GM23248 (cell line): ENCODE data around the gene SLC4A3. TPM values are rescaled to one million over a fixed set of nuclear protein-coding genes. Genes with fewer than 3 reads are reported as not detected.

Experiments
- DNase-seq: peaks from one replicate; pipeline ENCODE4 v3.0.0-alpha.2; 2015
- H2AFZ ChIP-seq: fragments of 200-600 bp; sonication (generic); 2 replicates; pipeline ENCODE4 v1.6.1; 2016; ENCODE audit warnings: antibody characterized with exemption
- H3F3A ChIP-seq: fragments of 200-600 bp; sonication (generic); 2 replicates; pipeline ENCODE4 v1.6.1; 2016; ENCODE audit warnings: mild to moderate bottlenecking, antibody characterized with exemption, mixed run types; ENCODE audit not compliant: insufficient read depth
- H3K27ac ChIP-seq: fragments of 200-600 bp; sonication (generic); 2 replicates; pipeline ENCODE4 v1.5.1; 2016; ENCODE audit warnings: mild to moderate bottlenecking
- H3K27me3 ChIP-seq: fragments of 200-600 bp; sonication (generic); replicated peaks from 2 replicates; pipeline ENCODE4 v1.6.1; 2016; ENCODE audit warnings: mild to moderate bottlenecking; ENCODE audit not compliant: insufficient read depth
- H3K36me3 ChIP-seq: fragments of 200-600 bp; sonication (generic); 2 replicates; pipeline ENCODE4 v1.6.1; 2016; ENCODE audit warnings: low read depth, mild to moderate bottlenecking
- H3K4me1 ChIP-seq: fragments of 200-600 bp; sonication (generic); 2 replicates; pipeline ENCODE4 v1.6.1; 2016; ENCODE audit warnings: mild to moderate bottlenecking; ENCODE audit not compliant: insufficient read depth
- H3K4me2 ChIP-seq: fragments of 200-600 bp; sonication (generic); one replicate; pipeline ENCODE4 v1.6.1; 2016; ENCODE audit warnings: mild to moderate bottlenecking; ENCODE audit not compliant: unreplicated experiment
- H3K4me3 ChIP-seq: fragments of 200-600 bp; sonication (generic); 2 replicates; pipeline ENCODE4 v1.5.1; 2016; ENCODE audit warnings: mild to moderate bottlenecking
- H3K79me2 ChIP-seq: fragments of 200-600 bp; sonication (generic); 2 replicates; pipeline ENCODE4 v1.6.1; 2016; ENCODE audit warnings: mild to moderate bottlenecking; ENCODE audit not compliant: insufficient read depth
- H3K9ac ChIP-seq: fragments of 200-600 bp; sonication (generic); 2 replicates; pipeline ENCODE4 v1.6.1; 2016; ENCODE audit warnings: mild to moderate bottlenecking
- H3K9me2 ChIP-seq: fragments of 200-600 bp; sonication (generic); 2 replicates; pipeline ENCODE4 v1.6.1; 2016; ENCODE audit warnings: mixed run types, mild to moderate bottlenecking, moderate library complexity; ENCODE audit not compliant: insufficient read depth
- H3K9me3 ChIP-seq: fragments of 200-600 bp; sonication (generic); one replicate; pipeline ENCODE4 v1.6.1; 2017; ENCODE audit warnings: low read depth
- H4K20me1 ChIP-seq: fragments of 200-600 bp; sonication (generic); 2 replicates; pipeline ENCODE4 v1.6.0; 2016; ENCODE audit not compliant: insufficient read depth
- EZH2 ChIP-seq: fragments of 200-600 bp; sonication (generic); IDR thresholded peaks from 2 replicates; pipeline ENCODE4 v1.6.1; 2018; ENCODE audit warnings: antibody characterized with exemption, mild to moderate bottlenecking; ENCODE audit not compliant: insufficient read depth, poor library complexity, severe bottlenecking
- EZH2phosphoT487 ChIP-seq: fragments of 200-600 bp; sonication (generic); IDR thresholded peaks from 2 replicates; pipeline ENCODE4 v1.6.1; 2018; ENCODE audit warnings: antibody characterized with exemption, moderate library complexity, mild to moderate bottlenecking, low read depth; ENCODE audit not compliant: insufficient read depth
- WGBS, 2 experiments: methylation state at CpG; one replicate each; pipeline ENCODE4 v1.1.6; 2015 to 2017; ENCODE audit warnings: low lambda C conversion rate in 2 of 2, low coverage in 1 of 2; ENCODE audit errors: missing lambda C conversion rate in 2 of 2; 5-methylcytosine and 5-hydroxymethylcytosine counted together
- in situ Hi-C: fragments of 300-500 bp; cut with MboI; formaldehyde crosslinking; loops from 2 replicates; pipeline ENCODE4 v1.15.0; 2020
- polyA plus RNA-seq: library from polyadenylated mRNA; unstranded; fragments of >200 nt; fragmentation: Nextera tagmentation; extraction: Ambion mirVana; gene quantifications from 2 replicates; pipeline ENCODE4 v1.2.1, GENCODE V29; 2016
- total RNA-seq: library from RNA; depleted of rRNA; stranded (reverse); fragments of >200 nt; shearing (Covaris generic); gene quantifications from 2 replicates; pipeline ENCODE4 v1.2.3, GENCODE V29; 2014

Gene SLC4A3
- total and polyA plus RNA-seq, 2 experiments from 2014 or later, result 0.54 to 0.79 TPM

GRCh38 chr2:219636144-219636915 lies 8.9 kb downstream of the SLC4A3 start:
- 70 to 80% methylated on average over 23 to 24 of the region's 24 CpGs for WGBS, 2 experiments
- Histone ChIP-seq H3K36me3 (no peaks in the 10 kb centered on the region), H3K27me3 (no peaks in the 10 kb centered on the region), H3K79me2 (no peaks in the 10 kb centered on the region), H3K4me3 (no peak overlapping the region), H3K9me2 (no peaks in the 10 kb centered on the region), H3K4me2 (no peak overlapping the region), H3K9me3 (no peaks in the 10 kb centered on the region), H2AFZ (no peak overlapping the region), H3F3A (no peaks in the 10 kb centered on the region), H3K4me1 (no peaks in the 10 kb centered on the region), H3K27ac (no peak overlapping the region), H3K9ac (no peak overlapping the region), H4K20me1 (no peaks in the 10 kb centered on the region)
- TF ChIP-seq EZH2, result no peak
- TF ChIP-seq EZH2phosphoT487, result no peak
- DNase-seq, result no peak
- in situ Hi-C loops, result no loop called here

GRCh38 chr2:219636941-219637841 lies 9.8 kb downstream of the SLC4A3 start:
- WGBS, 2 experiments, result 42 to 58% methylated on average over 11 to 13 of the region's 13 CpGs
- no peak overlapping the region for H3K27ac ChIP-seq
- in situ Hi-C loops, result no loop called here

GRCh38 chr2:219637842-219638185 lies 10.4 kb downstream of the SLC4A3 start:
- TF ChIP-seq EZH2 (no peak), EZH2phosphoT487 (no peak)
- no peak for DNase-seq
- H3K9me3 ChIP-seq, result no peaks in the 10 kb centered on the region
- H3K4me2 ChIP-seq, result no peak overlapping the region
- 68 to 74% methylated on average over 9 of the region's 9 CpGs for WGBS, 2 experiments
- in situ Hi-C loops, result no loop called here
- H3K4me1 ChIP-seq, result peaks cover 6% of the 10 kb centered on the region; the same call in 1 of the 2 replicates
- no peak overlapping the region for H3K4me3 ChIP-seq
- no peaks in the 10 kb centered on the region for H3K36me3 ChIP-seq
- H3K79me2 ChIP-seq, result no peaks in the 10 kb centered on the region
- no peaks in the 10 kb centered on the region for H3K9me2 ChIP-seq
- no peak overlapping the region for H3K9ac ChIP-seq
- no peak overlapping the region for H2AFZ ChIP-seq
- H4K20me1 ChIP-seq, result no peaks in the 10 kb centered on the region
- H3F3A ChIP-seq, result no peaks in the 10 kb centered on the region
- no peak overlapping the region for H3K27ac ChIP-seq
- no peaks in the 10 kb centered on the region for H3K27me3 ChIP-seq

More at GRCh38 chr2:219636941-219637841, 9.8 kb downstream of the SLC4A3 start:
- H3K4me3 ChIP-seq, result no peak overlapping the region
- no peak overlapping the region for H2AFZ ChIP-seq
- no peak for DNase-seq
- no peaks in the 10 kb centered on the region for H3K36me3 ChIP-seq
- no peaks in the 10 kb centered on the region for H3K79me2 ChIP-seq
- no peak overlapping the region for H3K9ac ChIP-seq
- H3K9me3 ChIP-seq, result no peaks in the 10 kb centered on the region
- no peak for TF ChIP-seq EZH2
- no peak for TF ChIP-seq EZH2phosphoT487
- no peak overlapping the region for H3K4me2 ChIP-seq
- no peaks in the 10 kb centered on the region for H3F3A ChIP-seq
- H3K4me1 ChIP-seq, result 0 out of 2 replicates have a peak, but pooled peaks cover 2% of the 10 kb centered on the region
- no peaks in the 10 kb centered on the region for H4K20me1 ChIP-seq
- no peaks in the 10 kb centered on the region for H3K9me2 ChIP-seq
- H3K27me3 ChIP-seq, result no peaks in the 10 kb centered on the region

- DNase-seq, result no peak
- in situ Hi-C loops, result no loop called here
- no peaks in the 10 kb centered on the region for H3K79me2 ChIP-seq
Observed at GRCh38 chr2:219638217-219638947, 11.0 kb downstream of the SLC4A3 start.

More at GRCh38 chr2:219638217-219638947, 11.0 kb downstream of the SLC4A3 start:
- TF ChIP-seq EZH2 (no peak), EZH2phosphoT487 (no peak)
- Histone ChIP-seq H3F3A (no peaks in the 10 kb centered on the region), H3K4me3 (no peak overlapping the region), H3K36me3 (no peaks in the 10 kb centered on the region), H3K4me1 (peaks cover 6% of the 10 kb centered on the region; the same call in 1 of the 2 replicates), H2AFZ (no peak overlapping the region), H3K27ac (no peak overlapping the region), H3K4me2 (no peak overlapping the region), H3K9me2 (no peaks in the 10 kb centered on the region), H4K20me1 (no peaks in the 10 kb centered on the region), H3K9me3 (no peaks in the 10 kb centered on the region), H3K9ac (no peak overlapping the region), H3K27me3 (no peaks in the 10 kb centered on the region)
- 68 to 69% methylated on average over 16 to 17 of the region's 17 CpGs for WGBS, 2 experiments
